GM18873 (cell line): Measurements from ENCODE around the gene ELL.
A peak's percentile ranks its signal among the peaks of the same experiment; 100 is the strongest.

Experiments
- ATAC-seq: cut with Tn5 transposase; IDR thresholded peaks from one replicate; pipeline ENCODE4 v1.9.1; 2021; ENCODE audit warnings: mild to moderate bottlenecking, moderate library complexity, moderate number of reproducible peaks; ENCODE audit not compliant: unreplicated experiment, low FRiP score

The ELL gene

DNA sequence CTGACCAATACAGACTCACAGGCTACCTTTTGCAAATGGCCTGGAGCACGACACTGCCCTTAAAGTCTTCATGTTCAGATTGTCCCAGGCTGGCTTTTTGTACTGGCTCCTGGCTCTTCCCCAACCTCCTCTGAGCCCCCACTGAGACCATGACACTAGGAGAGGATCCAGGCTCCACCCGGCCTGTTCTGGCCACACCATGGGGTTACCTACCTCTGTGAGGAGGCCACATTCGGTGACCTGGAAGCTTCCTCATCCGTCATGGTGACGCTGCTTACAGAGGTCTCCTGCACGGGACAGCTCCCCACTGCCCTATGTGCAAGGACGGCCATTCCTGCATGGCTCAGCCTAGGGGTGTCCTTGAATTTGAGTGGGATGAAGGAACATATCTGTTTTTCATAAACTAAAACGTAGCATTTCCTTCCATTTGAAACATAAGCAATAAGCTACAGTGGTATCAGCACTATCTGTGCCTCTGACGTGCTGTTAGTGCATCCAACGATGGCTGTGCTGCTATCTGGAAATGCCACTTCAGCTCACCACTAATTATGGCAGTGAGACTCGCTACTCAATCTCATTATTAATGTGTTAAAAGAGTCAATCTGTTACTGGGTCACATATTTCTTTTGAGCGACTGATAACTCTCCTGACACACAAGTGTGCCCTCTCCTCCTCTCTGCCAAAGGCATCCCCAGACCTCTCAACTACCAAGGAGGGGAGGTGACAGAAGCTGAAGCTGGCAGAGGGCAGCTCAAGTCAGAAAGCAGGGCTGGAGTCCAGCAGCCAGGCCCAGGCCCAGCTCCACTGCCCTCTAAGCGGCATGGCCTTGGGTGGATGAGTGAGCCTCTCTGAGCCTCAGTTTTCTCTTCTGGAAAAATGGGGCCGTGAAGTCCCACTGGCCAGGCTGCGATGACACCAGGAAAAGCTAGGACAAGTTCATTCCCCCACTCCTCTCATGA is 29.6 kb downstream of the ELL start:
- no peak for ATAC-seq

DNA sequence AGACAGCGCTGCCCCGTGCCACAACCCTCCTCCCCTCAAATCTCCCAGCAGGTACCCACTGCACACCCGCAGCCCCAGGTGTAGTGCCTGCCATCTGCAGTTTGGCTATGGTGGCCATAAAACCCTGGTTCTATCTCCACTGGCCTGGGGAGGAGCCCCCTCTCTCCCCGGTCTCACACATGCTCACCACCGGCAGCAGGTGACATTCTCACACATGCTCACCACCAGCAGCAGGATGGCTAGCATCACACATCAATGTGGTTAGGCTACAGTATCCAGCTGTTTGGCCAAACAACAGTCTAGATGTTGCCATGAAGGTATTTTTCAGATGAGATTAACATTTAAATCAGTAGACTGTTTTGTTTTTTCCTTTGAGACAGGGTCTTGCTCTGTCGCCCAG is 31.1 kb downstream of the ELL start:
- ATAC-seq = no peak

DNA sequence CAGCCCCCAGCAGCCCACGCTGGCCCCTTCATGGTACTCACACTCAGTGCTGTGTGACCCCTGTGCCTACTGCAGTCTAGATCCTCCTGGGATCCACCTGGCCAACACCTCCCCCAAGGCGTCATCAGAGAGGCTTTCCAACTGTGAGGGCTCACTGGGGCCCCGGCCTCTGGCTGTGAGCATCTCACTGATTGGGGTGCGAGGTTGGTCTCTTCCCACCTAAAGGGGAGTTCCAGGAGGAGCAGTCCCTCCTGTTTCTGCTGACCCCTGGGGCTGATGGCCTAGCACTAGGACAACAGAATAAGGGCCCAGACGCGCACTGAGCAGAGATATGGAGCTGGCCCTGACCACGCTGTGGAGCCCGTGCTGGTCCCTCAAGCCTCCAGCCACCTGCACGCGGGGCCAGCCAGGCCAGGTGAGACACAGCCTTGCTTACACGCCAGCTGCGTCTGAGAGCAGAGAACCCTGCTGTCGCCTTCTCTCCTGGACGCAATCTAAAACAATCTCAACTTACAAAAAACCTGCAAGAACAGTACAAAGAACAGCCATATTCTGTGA is 32.2 kb downstream of the ELL start:
- ATAC-seq = no peak

DNA sequence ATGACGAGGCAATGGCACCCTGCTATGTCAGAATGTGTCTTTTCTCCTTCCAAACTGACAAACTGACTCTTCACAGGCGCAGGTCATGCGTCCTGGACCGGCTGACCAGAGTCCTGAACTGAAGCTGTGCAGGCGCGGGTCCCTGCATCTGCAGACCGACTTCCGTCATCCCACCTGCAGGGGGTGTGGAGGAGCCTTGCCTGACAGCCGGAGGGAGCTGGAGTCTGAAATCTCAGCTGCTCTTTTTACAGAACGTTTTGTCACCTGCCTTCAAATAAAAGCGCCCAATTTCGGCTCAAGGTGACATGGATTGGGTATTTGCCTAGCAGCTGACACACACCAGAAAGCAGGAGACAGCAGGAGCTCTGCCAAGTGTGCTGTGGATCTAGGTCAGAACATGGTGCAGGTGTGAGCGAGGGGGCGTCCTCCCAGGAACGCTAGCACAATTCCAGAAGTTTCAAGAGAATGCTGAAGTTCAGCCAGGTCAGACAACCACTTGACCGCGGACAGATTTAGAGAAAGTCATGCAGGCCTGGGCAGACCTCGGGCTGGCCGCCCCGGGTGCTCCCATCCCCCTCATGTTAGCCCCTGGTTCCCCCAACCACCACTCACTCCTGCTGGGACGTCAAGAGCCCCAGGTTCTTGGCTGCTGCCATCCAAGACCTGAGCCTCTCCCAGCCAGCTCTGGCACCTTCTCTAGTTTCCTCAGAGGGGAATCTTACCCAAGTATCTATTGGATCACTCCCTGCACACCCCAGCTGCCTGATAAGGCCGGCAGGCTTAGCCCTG is 32.8 kb downstream of the ELL start:
- no peak for ATAC-seq

DNA sequence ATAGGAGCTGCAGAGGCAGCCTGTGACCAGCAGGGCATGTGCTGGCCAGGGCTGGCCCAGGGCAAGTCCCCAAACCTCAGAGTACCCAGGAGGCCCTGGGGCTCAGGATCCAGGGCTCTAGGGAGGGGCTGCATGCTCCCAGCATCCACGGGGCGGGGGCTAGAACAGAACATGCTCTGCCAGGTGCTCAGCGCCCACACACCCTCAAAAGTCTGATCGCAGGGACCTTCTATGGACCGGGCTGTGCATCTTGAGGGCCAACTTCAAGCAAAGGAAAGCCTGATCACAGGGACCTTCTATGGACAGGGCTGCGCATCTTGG is 33.5 kb downstream of the ELL start:
- ATAC-seq = no peak

DNA sequence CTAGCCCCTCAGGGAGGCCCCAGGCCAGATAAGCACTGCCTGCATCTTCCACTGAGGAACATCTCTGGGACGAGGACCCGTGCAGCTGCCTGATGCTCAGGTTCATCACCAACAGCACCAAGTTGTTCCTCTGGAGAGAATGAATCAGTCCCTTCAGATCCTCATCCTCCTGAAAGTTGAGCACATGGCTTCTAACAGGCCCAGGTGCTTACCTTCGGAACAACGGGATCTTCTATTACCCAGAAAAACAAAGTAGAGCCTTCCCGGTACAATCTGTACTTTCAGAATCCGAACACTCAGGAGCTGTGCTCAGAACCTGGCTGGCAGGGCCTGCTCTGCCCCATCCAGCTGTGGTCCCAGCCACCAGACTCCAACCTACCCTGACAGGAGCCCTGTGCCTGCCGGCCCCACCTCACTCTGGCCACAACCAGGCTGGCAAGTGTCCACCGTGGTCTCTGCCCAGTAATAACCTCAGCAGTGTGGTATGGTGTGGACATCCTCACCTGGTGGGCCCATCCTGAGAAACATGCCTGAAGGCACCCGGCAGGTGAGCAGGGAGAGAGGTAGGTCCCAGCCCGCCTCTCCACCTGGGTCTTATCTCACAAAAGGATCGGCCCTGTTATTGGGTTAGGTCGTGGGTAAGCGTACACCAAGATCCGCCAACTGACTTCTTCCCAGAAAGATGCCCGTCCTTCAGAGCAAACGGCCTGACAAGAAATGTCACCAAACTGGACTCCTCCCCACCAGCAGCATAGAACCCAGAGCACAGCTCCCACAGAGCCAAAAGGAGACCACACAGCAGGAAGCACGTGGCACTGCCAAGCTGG is 34.1 kb downstream of the ELL start:
- ATAC-seq = no peak

DNA sequence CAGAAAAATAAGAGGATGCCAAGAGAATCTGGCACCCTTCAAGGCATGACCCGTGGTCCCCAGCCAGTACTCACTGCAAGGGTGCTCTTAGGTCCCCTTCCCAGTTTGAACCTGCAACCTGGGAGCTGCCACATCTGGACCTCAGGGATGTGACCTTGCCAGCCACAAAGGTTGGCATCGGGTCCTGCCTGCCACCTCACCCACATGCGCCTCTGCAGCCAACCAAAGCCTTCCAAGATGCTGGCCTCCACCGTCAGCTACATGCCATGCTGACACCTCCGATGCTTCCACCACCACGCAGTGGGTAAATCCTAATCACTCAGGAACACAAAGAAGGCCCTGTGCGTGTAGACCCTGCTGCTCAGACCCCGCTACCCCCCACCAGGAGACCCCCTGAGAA is 35.1 kb downstream of the ELL start:
- ATAC-seq = no peak

DNA sequence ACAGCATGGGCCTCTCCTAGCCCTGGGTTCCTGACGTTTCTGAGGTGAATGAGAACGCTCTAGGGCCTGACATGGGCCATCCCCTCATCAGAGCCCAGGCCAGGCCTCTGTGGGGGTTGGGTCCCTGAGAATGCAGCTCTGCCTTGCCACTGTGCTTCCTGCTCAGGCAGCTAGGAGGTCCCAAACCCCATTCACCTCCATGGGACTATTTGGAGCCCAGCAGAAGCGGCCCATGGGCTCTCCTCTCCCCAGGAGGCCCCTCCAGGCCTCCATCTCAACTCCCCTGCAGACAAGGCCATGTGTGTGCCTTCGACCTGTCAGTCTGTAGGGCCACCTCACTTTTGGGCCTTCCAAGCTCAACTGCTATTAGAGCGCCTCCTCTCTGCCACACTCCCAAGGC is 36.9 kb downstream of the ELL start:
- ATAC-seq = no peak

DNA sequence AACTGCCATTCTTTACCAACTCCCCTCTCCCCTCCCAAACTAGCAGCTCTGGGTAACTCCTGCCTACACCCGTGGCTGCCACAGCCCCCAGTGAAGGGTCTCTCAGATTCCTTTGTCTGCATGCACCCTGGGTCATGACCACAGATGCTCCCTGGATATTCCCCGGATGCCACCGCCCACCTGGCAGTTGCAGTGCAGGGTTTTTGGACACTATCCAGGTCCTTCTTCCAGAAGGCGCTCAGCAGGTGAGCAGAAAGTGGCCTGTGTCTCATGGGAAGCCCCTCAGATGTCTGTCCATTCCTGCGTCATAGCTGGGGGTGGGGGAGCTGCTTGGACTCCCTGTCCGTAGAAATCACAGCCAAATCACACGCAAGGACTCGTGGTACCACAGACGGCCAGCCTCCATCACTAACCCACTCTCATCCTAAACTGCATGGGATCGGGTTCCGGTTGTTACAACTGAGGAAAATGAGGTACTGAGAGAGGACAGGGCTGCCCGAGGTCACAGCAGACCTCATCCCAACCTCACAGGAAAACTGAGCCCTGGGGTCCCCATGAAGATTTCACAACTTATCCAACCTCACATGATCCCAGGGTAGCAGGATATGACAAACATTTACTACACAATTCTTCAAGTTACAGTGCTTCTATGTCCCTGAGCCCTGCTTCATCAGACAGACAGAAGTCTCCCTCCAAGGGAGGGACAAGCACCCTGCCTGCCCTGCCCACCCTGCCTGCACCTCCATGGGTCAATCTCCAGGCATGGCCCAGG is 38.6 kb downstream of the ELL start:
- ATAC-seq = no peak

DNA sequence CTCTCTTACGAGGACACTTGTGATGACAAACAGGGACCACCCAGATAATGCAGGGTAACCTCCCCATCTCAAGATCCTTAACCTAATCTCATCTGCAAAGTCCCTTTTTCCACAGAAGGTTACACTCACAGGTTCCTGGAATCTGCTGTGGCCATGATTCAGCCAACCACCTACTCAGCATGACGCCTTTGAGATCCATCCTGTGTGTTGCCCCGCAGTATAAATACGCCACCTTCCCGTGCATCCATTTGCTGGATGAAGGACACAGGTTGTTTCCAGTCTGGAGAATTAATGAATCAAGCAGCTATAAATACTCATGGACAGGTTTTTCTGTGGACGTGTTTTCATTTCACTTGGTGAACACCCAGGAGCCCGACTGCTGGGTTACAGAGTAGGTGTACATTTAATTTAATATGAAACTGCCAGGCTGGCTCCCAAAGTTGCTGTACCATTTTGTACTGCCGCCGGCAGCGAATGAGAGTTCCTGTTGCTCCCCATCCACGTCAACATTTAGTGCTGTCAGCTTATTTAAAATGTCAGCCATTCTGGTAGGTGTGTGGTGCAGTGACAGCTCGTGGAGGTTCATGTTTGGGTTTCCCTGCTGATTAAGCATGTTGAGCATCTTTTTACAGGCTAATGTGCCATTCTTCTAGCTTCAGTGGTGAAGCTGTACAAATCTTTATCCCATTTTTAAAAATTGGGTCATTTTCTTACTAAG is 40.2 kb downstream of the ELL start:
- no peak for ATAC-seq

DNA sequence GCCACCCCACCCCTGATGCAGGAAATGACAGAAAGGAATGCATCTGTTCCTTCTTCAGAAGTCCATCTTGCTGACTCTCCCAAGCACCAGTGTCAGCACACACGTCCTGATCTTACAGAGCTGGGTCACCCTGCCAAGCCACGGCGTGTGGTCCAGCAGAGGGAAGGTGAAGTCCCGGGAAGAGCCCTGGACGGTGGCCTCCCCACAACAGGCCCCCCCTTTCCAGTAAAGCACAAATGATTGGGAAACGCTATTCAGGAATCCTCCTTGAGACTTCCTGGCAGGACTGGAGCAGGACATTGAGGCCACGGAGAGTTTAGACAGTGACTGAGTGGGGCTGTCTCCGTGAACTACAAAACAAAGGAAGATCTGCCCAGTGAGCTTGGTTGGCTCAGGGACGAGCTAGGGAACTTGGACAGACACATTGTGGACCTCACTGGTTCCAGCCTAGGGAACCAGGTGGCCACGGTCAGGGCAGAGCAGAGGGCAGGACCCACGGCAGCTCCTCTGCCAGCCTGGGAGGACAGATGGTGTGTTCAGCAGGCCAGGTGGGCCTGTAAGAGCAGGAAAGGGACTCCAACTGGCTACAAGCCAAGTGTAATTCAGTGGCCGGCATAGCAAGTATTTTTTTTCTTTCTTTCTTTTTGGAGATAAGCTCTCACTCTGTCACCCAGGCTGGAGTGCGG is 41.7 kb downstream of the ELL start:
- no peak for ATAC-seq

DNA sequence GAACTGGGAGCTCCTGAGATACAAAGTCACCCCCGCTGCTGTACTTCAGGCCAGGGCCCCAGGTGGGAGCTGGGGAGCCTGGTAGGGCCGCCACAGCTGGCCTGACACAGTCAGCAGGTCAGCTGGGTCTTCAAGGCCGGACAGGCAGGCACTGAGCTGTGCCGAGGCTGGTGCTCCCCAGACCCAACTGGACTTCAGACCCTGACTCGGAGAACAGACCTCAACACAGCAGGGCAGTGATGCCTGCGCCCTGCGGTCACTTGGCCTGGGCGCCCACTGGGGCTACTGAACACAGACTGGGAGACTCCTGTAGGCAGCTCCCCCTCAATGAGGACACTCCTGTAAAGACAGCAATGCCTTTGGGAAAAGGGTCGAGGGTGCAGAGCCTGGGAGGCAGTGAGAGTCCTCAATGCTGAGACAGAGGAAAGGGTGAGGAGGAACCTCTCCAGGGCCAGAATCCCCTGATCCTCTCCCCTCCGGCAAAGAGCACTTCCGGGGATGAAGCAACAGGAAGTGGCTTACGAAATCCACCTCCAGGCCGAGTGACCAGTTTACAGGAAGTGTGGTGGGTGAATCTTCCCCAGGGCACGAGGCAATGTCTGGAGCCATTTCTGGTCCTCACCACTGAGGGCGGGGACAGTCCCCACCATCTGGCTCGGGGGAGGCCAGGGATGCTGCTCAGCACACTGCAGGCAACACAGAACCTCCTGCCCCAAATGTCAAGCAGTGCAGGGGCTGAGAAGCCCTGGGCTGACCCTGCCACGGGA is 43.1 kb downstream of the ELL start:
- ATAC-seq = peak; percentile 51

DNA sequence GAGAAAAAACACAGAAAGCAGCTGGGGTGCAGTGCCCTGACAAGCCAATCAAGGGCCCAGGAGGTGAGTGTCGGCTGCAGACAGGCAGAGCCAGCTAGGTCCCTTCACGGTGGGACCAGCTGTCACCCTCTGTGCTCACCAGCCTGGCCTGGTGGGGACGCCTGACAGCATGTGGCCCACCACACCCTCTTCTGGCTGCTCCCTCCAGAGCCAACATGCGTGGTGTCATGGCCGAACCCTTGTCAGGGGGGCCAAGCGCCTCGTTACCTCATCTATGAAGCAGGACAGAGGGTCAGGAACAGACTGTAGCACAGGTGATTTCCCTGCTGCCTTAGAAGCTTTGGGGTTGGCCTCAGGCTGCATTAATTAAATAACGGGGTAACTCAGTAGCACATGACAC is 43.9 kb downstream of the ELL start:
- ATAC-seq = no peak

DNA sequence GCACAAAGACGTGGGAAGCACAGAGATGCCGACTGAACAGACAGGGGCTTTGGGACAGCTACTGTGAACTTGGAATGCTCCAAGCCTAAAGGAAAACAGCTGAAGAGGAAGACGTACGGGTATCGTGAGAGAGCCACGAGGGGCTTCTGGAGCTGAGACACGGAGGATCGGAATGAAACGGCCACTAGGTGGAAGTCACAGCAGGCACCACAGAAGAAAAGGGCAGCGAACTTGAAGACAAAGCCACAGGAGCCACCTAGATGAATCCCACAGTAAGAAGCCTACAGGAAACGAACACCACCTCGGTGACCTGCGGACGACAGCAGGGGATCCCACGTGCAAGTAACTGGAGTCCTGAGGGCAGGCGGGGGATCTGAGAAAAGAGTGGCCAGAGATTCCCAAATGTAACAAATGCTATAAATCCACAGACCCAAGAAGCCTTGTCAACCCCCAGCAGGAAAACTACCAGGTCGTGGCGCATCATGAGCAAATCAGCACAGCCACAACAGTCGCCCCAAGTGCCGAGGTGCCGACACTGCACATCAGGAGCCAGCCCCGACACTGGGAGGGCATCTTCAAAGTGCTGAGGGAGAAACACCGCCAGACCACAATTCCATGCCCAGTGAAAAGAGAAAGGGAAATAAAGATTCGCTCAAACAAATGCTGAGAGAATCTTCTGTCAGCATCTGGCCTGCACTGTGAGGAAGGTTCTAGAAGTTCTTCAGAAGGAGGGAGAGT is 44.7 kb downstream of the ELL start:
- ATAC-seq = no peak

DNA sequence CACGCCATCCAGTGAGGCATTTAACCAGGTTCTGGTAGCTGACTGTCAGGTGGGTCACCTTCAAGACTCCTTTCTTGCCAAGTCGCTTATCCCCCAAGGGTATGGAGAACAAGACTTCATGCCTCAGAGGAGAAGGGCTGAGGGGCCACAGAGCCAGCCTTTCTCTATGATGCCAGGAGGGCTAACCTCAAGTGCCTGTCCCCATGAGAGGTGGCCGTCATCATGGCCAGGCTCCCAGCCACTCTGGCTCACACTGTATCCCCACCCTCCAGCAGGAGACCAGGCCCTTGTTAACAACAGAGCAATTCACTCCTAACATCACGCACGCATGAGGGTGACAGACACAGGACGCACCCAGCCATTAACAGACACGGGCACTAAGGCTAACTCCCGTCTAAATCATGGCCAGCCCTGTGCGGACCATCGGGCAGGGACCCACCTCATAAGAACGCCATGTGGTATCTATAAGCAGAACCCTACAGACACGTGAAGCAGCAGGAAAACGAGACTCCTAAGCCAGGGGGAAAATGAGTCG is 45.3 kb downstream of the ELL start:
- ATAC-seq = no peak

DNA sequence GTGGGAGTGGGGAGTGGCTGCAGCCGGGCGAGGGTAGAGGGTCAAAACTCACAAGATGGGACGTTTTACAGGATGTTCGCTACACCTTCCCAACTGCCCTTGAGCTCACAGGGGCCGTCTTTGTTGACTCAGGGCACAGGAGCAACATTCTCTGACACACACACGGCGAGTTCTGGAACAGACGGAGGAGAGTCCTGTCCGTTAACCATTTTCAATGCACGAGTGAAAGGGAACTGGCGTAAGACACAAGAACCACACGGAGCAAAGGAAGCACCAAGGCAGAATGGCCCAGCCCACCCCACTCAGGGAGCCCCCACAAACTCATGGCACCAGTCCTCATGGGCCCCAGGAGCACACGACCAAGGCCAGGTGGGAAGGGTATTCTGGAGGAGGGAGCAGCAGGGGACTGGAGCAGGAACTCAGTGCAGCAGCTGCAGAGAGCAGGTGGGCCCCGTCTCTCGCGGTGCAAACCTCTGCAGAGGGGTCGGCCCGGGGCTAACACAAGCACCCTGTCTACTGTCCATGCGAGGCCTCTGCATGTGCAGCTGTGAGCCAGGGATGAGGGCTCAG is 46.0 kb downstream of the ELL start:
- no peak for ATAC-seq

DNA sequence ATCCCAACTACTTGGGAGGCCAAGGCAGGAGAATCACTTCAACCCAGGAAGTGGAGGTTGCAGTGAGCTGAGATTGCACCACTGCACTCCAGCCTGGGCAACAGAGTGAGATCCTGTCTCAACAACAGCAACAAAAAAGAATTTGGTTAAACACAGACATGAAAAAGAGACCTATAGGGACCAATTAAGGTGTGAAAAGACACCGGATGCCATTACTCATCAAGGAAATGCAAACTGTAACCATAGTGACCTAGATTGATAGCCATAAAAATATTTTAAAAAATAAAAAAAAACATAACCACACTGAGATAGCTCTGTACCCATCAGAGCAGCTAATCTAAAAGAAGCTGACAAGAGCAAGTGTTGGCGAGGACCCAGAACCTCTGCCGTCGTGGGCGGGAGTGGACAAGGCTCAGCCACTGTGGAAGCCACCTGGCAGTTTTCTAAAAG is 46.8 kb downstream of the ELL start:
- no peak for ATAC-seq
